Esophagus muscularis mucosa (tissue), 4 donors: ENCODE data around the gene MERTK. TPM values are rescaled to one million over a fixed set of nuclear protein-coding genes. Genes with fewer than 3 reads are reported as not detected.
"Not testable (repeated sequence)": the region's sequence is repeated elsewhere in the genome, so short reads cannot be mapped to it uniquely, and the experiment has no call there.

Experiments
- DNase-seq: peaks from one replicate; pipeline ENCODE4 v3.0.0-alpha.2; 2017; ENCODE audit errors: extremely low spot score
- H3K27ac ChIP-seq, 4 donors: fragments of 200-600 bp; sonication (generic); replicated peaks in 1 of 4; 1 replicate in 3 of 4; 2 replicates in 1 of 4; pipeline ENCODE4 v1.5.1; 2016 to 2019; ENCODE audit warnings: mild to moderate bottlenecking in 1 of 4
- H3K27me3 ChIP-seq, 4 donors: fragments of 200-600 bp; sonication (generic); one replicate each; pipeline versions ENCODE4 v1.5.1 to v1.6.0; 2016 to 2019
- H3K36me3 ChIP-seq, 4 donors: fragments of 200-600 bp; sonication (generic); one replicate each; pipeline ENCODE4 v1.5.1; 2016 to 2019
- H3K4me1 ChIP-seq, 4 donors: fragments of 200-600 bp; sonication (generic); one replicate each; pipeline ENCODE4 v1.5.1; 2016 to 2019
- H3K4me3 ChIP-seq, 4 donors: fragments of 200-600 bp; sonication (generic); 1 replicate in 2 of 4; 2 replicates in 2 of 4; pipeline ENCODE4 v1.5.1; 2016 to 2019; ENCODE audit warnings: mild to moderate bottlenecking in 4 of 4, moderate library complexity in 1 of 4
- H3K9me3 ChIP-seq, 4 donors: fragments of 200-600 bp; sonication (generic); 1 replicate in 3 of 4; 2 replicates in 1 of 4; pipeline ENCODE4 v1.5.1; 2016 to 2019
- EP300 ChIP-seq: sonication (generic); formaldehyde crosslinking; IDR thresholded peaks from one replicate; pipeline ENCODE4 v1.6.1; 2017; ENCODE audit warnings: antibody characterized with exemption
- POLR2A ChIP-seq: fragments of 450-650 bp; IDR thresholded peaks from one replicate; pipeline ENCODE4 v1.6.1; 2017; ENCODE audit warnings: antibody characterized with exemption, moderate library complexity, mild to moderate bottlenecking, low read depth
- POLR2AphosphoS5 ChIP-seq, 2 donors: sonication (generic); formaldehyde crosslinking; IDR thresholded peaks; one replicate each; pipeline ENCODE4 v1.6.1; 2017; ENCODE audit warnings: antibody characterized with exemption in 2 of 2
- WGBS: methylation state at CpG from one replicate; pipeline ENCODE4 v1.1.5; 2018; 5-methylcytosine and 5-hydroxymethylcytosine counted together
- intact Hi-C: fragments of 100-400 bp; cut with DNase I; formaldehyde crosslinking; loops from one replicate; pipeline ENCODE4 v1.15.1; 2023
- total RNA-seq, 4 donors: library from RNA; depleted of rRNA; stranded (reverse); fragments of >200 nt; gene quantifications; one replicate each; pipeline versions ENCODE4 v1.1.0 to v1.2.1, GENCODE V29; 2016
- TF ChIP-seq, protein P1 (sequence below), 3 experiments: fragments of 200-600 bp in 2 of 3; fragments of 450-650 bp in 1 of 3; sonication (generic) in 2 of 3; IDR thresholded peaks; one replicate each; pipeline ENCODE4 v1.5.1; 2017 to 2019; ENCODE audit warnings: antibody characterized with exemption in 3 of 3, mild to moderate bottlenecking in 2 of 3, moderate library complexity in 1 of 3

The MERTK gene
- total RNA-seq, 4 donors from 2014 or later, result 19.9 to 31.0 (median 22.3) TPM

DNA sequence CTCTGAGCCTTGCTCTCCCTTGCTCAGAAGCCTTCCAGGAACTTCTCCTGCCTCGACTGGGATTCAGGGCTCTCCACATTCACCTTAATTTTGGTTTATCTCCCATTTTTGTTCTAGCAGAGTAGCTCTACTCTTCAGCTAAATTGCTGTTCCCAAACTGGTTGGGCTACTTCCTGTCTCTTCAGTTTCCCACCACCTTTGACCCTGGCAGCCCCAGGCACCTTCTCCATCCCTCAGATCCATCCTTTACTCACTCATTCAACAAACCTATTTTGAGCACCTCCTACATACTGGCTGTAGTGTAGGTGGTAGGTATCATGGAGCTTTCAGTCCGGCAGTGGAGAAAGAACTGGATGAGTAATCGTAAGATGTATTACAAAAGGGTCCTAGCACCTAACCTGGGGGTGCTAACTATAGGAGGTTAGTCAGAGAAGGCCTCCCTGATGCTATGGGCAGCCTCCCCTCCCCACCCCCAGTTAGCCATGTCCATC is 26.3 kb downstream of the MERTK start:
- TF ChIP-seq POLR2A, result no peak
- TF ChIP-seq, protein P1, sequence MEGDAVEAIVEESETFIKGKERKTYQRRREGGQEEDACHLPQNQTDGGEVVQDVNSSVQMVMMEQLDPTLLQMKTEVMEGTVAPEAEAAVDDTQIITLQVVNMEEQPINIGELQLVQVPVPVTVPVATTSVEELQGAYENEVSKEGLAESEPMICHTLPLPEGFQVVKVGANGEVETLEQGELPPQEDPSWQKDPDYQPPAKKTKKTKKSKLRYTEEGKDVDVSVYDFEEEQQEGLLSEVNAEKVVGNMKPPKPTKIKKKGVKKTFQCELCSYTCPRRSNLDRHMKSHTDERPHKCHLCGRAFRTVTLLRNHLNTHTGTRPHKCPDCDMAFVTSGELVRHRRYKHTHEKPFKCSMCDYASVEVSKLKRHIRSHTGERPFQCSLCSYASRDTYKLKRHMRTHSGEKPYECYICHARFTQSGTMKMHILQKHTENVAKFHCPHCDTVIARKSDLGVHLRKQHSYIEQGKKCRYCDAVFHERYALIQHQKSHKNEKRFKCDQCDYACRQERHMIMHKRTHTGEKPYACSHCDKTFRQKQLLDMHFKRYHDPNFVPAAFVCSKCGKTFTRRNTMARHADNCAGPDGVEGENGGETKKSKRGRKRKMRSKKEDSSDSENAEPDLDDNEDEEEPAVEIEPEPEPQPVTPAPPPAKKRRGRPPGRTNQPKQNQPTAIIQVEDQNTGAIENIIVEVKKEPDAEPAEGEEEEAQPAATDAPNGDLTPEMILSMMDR (IDR thresholded peaks at IDR 0.05), result no peak
- TF ChIP-seq EP300, result no peak
- no peak for TF ChIP-seq POLR2AphosphoS5 (IDR thresholded peaks at IDR 0.05)

GRCh38 chr2:111927723-111928122 is 29.3 kb downstream of the MERTK start:
- H3K27ac ChIP-seq, result no peak overlapping the region
- TF ChIP-seq POLR2A (no peak), POLR2AphosphoS5 (IDR thresholded peaks at IDR 0.05) (no peak), EP300 (no peak)
- TF ChIP-seq, protein P1 (IDR thresholded peaks at IDR 0.05), result no peak
- H3K9me3 ChIP-seq, result no peaks in the 10 kb centered on the region
- H3K4me1 ChIP-seq, result peaks cover 0 to 4% (median 0%) of the 10 kb centered on the region in 4 donors
- intact Hi-C loops, result no loop called here
- no peaks in the 10 kb centered on the region for H3K27me3 ChIP-seq
- H3K4me3 ChIP-seq, result no peak overlapping the region
- WGBS, result 91% methylated on average over 2 of the region's 2 CpGs
- H3K36me3 ChIP-seq, result peaks cover 4 to 32% (median 27%) of the 10 kb centered on the region in 4 donors
- DNase-seq, result no peak

More for the DNA sequence above, 26.3 kb downstream of the MERTK start:
- H3K4me3 ChIP-seq, result no peak overlapping the region
- intact Hi-C loops, result no loop called here
- WGBS, result 86% methylated on average over 3 of the region's 3 CpGs
- H3K27me3 ChIP-seq, result no peaks in the 10 kb centered on the region
- DNase-seq, result no peak
- H3K27ac ChIP-seq, result no peak overlapping the region
- peaks cover 4 to 16% (median 11%) of the 10 kb centered on the region in 4 donors for H3K36me3 ChIP-seq
- no peaks in the 10 kb centered on the region for H3K9me3 ChIP-seq
- H3K4me1 ChIP-seq, result peaks cover 0 to 5% (median 2%) of the 10 kb centered on the region in 4 donors

- Histone ChIP-seq H3K27ac (no peak overlapping the region), H3K27me3 (no peaks in the 10 kb centered on the region), H3K4me3 (no peak overlapping the region), H3K9me3 (no peaks in the 10 kb centered on the region), H3K4me1 (peaks cover 0 to 4% (median 0%) of the 10 kb centered on the region in 4 donors), H3K36me3 (peaks cover 4 to 28% (median 25%) of the 10 kb centered on the region in 4 donors)
- intact Hi-C loops, result no loop called here
- TF ChIP-seq EP300 (no peak), POLR2AphosphoS5 (IDR thresholded peaks at IDR 0.05) (no peak)
- 89% methylated on average over 6 of the region's 6 CpGs for WGBS
- DNase-seq, result no peak
Measured at GRCh38 chr2:111930409-111930808, 32.0 kb downstream of the MERTK start.

DNA sequence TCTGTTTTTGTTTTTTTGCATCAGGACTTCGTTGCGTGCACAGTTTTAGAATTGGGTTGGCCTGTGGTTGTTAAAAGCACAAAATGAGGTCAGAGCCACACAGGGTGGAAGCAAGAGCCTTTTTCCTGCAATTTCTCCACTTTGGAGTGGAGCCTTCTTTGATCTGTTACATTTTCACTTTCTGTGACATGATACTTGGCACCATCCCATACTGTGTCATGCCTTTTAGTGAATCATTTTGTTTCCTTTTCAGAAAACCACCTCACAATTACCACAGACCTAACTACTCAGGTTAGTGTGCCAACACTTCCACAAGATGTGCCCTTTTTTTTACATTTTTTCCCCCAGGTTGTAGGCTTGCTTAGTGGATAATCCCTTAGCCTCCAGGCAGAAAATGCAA is 32.5 kb downstream of the MERTK start:
- peaks cover 4 to 28% (median 25%) of the 10 kb centered on the region in 4 donors for H3K36me3 ChIP-seq
- no peak for DNase-seq

DNA sequence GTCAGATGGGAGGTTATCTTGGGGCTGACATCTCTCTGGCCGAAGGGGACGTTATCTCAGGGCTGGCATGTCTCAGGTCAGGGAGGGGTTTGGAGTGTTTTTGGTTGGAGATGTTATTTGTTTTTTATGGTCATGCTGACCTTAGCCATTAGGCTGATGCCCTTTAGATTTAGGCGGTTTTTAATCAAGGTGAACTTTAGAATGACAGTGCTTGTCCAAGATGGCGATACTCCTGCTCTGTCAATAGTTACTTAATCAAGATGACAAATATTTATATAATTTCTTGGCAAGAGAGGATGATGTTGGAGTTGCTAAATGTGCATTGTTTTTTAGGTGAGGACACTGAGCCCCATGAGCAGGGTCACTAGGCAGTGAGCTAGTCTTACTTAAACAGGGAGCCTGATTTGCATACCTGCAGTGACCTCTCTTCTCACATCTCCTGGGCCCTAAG is 34.5 kb downstream of the MERTK start:
- Histone ChIP-seq H3K36me3 (peaks cover 4 to 28% (median 25%) of the 10 kb centered on the region in 4 donors), H3K4me1 (no peaks in the 10 kb centered on the region), H3K9me3 (no peaks in the 10 kb centered on the region), H3K27ac (no peak overlapping the region), H3K27me3 (no peaks in the 10 kb centered on the region), H3K4me3 (no peak overlapping the region)
- intact Hi-C loops, result no loop called here
- 89% methylated on average over 4 of the region's 4 CpGs for WGBS
- DNase-seq, result no peak
- TF ChIP-seq EP300, result no peak
- no peak for TF ChIP-seq POLR2A
- TF ChIP-seq, protein P1 (IDR thresholded peaks at IDR 0.05), result no peak
- TF ChIP-seq POLR2AphosphoS5 (IDR thresholded peaks at IDR 0.05), result no peak

More for the DNA sequence above, 32.5 kb downstream of the MERTK start:
- Histone ChIP-seq H3K4me1 (peaks cover 0 to 4% (median 0%) of the 10 kb centered on the region in 4 donors), H3K27ac (no peak overlapping the region), H3K27me3 (no peaks in the 10 kb centered on the region), H3K9me3 (no peaks in the 10 kb centered on the region), H3K4me3 (no peak overlapping the region)
- intact Hi-C loops, result no loop called here
- 80% methylated on average over 2 of the region's 2 CpGs for WGBS
- no peak for TF ChIP-seq POLR2AphosphoS5 (IDR thresholded peaks at IDR 0.05)
- TF ChIP-seq, protein P1 (IDR thresholded peaks at IDR 0.05), result no peak
- no peak for TF ChIP-seq EP300
- TF ChIP-seq POLR2A, result no peak

GRCh38 chr2:111933900-111934299 is 35.5 kb downstream of the MERTK start:
- H3K9me3 ChIP-seq, intact Hi-C loops, DNase-seq, H3K27me3 ChIP-seq, H3K4me3 ChIP-seq, H3K4me1 ChIP-seq, H3K27ac ChIP-seq: not testable (repeated sequence)
- H3K36me3 ChIP-seq, result peaks cover 3 to 25% (median 24%) of the 10 kb centered on the region in 4 donors
- 88% methylated on average over 4 of the region's 4 CpGs for WGBS
